ENCODE data around the gene IL3.

Gene IL3

GRCh38 chr5:132069561-132069960 is 9.1 kb downstream of the IL3 start:
- TF ChIP-seq CTCF (IDR thresholded peaks at IDR 0.05; ENCODE audit: borderline replicate concordance, insufficient read depth, low read depth, low read length): no peak
- no peak overlapping the region for H3K4me3 ChIP-seq (ENCODE audit: low read depth, low read length)

GRCh38 chr5:132069994-132070393 is 9.5 kb downstream of the IL3 start:
- H3K4me3 ChIP-seq (ENCODE audit: low read depth, low read length): no peak overlapping the region
- TF ChIP-seq CTCF (IDR thresholded peaks at IDR 0.05; ENCODE audit: borderline replicate concordance, insufficient read depth, low read depth, low read length): no peak

- TF ChIP-seq CTCF (IDR thresholded peaks at IDR 0.05; ENCODE audit: borderline replicate concordance, insufficient read depth, low read depth, low read length): no peak
These were observed 10.2 kb downstream of the IL3 start for GRCh38 chr5:132070460-132071337.

GRCh38 chr5:132071338-132071707 is 10.9 kb downstream of the IL3 start:
- no peak overlapping the region for H3K4me3 ChIP-seq (ENCODE audit: low read depth, low read length)

More at GRCh38 chr5:132070460-132071337, 10.2 kb downstream of the IL3 start:
- H3K4me3 ChIP-seq (ENCODE audit: low read depth, low read length): no peak overlapping the region

GRCh38 chr5:132072070-132072469 is 11.6 kb downstream of the IL3 start:
- no peak overlapping the region for H3K4me3 ChIP-seq (ENCODE audit: low read depth, low read length)
- TF ChIP-seq CTCF (IDR thresholded peaks at IDR 0.05; ENCODE audit: borderline replicate concordance, insufficient read depth, low read depth, low read length): no peak

More at GRCh38 chr5:132071338-132071707, 10.9 kb downstream of the IL3 start:
- TF ChIP-seq CTCF (IDR thresholded peaks at IDR 0.05; ENCODE audit: borderline replicate concordance, insufficient read depth, low read depth, low read length): no peak

- H3K4me3 ChIP-seq (ENCODE audit: low read depth, low read length): no peak overlapping the region
These were observed 12.1 kb downstream of the IL3 start for GRCh38 chr5:132072528-132072927.

More at GRCh38 chr5:132072528-132072927, 12.1 kb downstream of the IL3 start:
- TF ChIP-seq CTCF (IDR thresholded peaks at IDR 0.05; ENCODE audit: borderline replicate concordance, insufficient read depth, low read depth, low read length): no peak
